K562 (cell line): ENCODE data around the gene DBH. TPM values are rescaled to one million over a fixed set of nuclear protein-coding genes. Genes with fewer than 3 reads are reported as not detected.

Source experiments
- ATAC-seq: fragments of 200-7000 bp; cut with Tn5 transposase; 3 replicates; pipeline ENCODE4 v1.9.1; 2020; ENCODE audit warnings: moderate library complexity
- BruUV-seq: library from RNA; stranded (reverse); fragments of 400-500 nt; replicated peaks from 2 replicates; lab custom pipeline; 2021; lab: Mats Ljungman, UMichigan
- CTCF ChIA-PET: fragments of 300-600 bp; formaldehyde crosslinking; extraction: SDS; loops from one replicate; lab custom pipeline; 2021; ENCODE audit warnings: low intra/inter-chr PET ratio; lab: Yijun Ruan, JAX
- POLR2A ChIA-PET: fragments of 300-600, 350-650 bp; sonication (Branson Sonifier 250); formaldehyde crosslinking; extraction: SDS; loops from one replicate; lab custom pipeline; 2021; ENCODE audit warnings: antibody characterized with exemption, inconsistent platforms; lab: Yijun Ruan, JAX
- DNase-seq, 4 experiments: peaks; one replicate each; pipeline versions ENCODE4 v3.0.0 to v3.0.0-alpha.2; 2011 to 2018; ENCODE audit warnings: low spot score in 3 of 4, mixed read lengths in 3 of 4; ENCODE audit errors: extremely low read depth in 1 of 4
- FAIRE-seq: peaks from 2 replicates; lab custom pipeline; 2011; peaks lifted over from hg19 to GRCh38; lab: Jason Lieb, UNC
- H2AFZ ChIP-seq: 2 replicates; pipeline ENCODE4 v1.6.0; 2011; ENCODE audit warnings: low read depth, low read length, control low read depth, inconsistent platforms
- H3K27ac ChIP-seq: fragments of 200-600 bp; 3 replicates; pipeline ENCODE4 v1.8.0; 2011; ENCODE audit warnings: low read depth, mild to moderate bottlenecking, control low read depth, inconsistent platforms, low read length, moderate library complexity, mixed read lengths; ENCODE audit errors: extremely low read depth
- H3K27me3 ChIP-seq, 2 experiments: fragments of 300-600 bp in 1 of 2; 2 replicates in 1 of 2; 3 replicates in 1 of 2; pipeline versions ENCODE4 v1.6.0 to v1.8.0; 2011; ENCODE audit warnings: inconsistent platforms in 2 of 2, low read length in 2 of 2, mild to moderate bottlenecking in 1 of 2, mixed read lengths in 1 of 2, moderate library complexity in 1 of 2; ENCODE audit not compliant: control insufficient read depth in 2 of 2, insufficient read depth in 2 of 2
- H3K36me3 ChIP-seq: fragments of 300-600 bp; 3 replicates; pipeline ENCODE4 v1.8.0; 2011; ENCODE audit warnings: mild to moderate bottlenecking, low read length, inconsistent platforms; ENCODE audit not compliant: control insufficient read depth, insufficient read depth
- H3K4me1 ChIP-seq, 2 experiments: fragments of 200-600 bp in 1 of 2; replicated peaks in 1 of 2; 2 replicates in 1 of 2; 3 replicates in 1 of 2; pipeline versions ENCODE4 v1.5.1 to v1.8.0; 2011; ENCODE audit warnings: inconsistent platforms in 2 of 2, low read length in 2 of 2, mild to moderate bottlenecking in 1 of 2, mixed read lengths in 1 of 2, moderate library complexity in 1 of 2; ENCODE audit not compliant: control insufficient read depth in 2 of 2, insufficient read depth in 2 of 2
- H3K4me2 ChIP-seq: 2 replicates; pipeline ENCODE4 v1.6.1; 2011; ENCODE audit warnings: low read length, control low read depth, inconsistent platforms, mixed read lengths; ENCODE audit not compliant: insufficient read depth
- H3K4me3 ChIP-seq: fragments of 200-600 bp; sonication (generic), shearing (Covaris generic); 2 replicates; pipeline ENCODE4 v1.5.1; 2016; ENCODE audit warnings: control low read depth, inconsistent platforms
- H3K79me2 ChIP-seq: fragments of 200-600 bp; 3 replicates; pipeline ENCODE4 v1.8.0; 2011; ENCODE audit warnings: low read length, inconsistent platforms; ENCODE audit not compliant: control insufficient read depth, insufficient read depth
- H3K9ac ChIP-seq, 2 experiments: 2 replicates each; pipeline versions ENCODE4 v1.6.0 to v1.6.1; 2011; ENCODE audit warnings: low read depth in 2 of 2, low read length in 2 of 2, control low read depth in 1 of 2, inconsistent platforms in 1 of 2, mild to moderate bottlenecking in 1 of 2, mixed read lengths in 1 of 2; ENCODE audit not compliant: insufficient read depth in 1 of 2
- H3K9me1 ChIP-seq: one replicate; pipeline ENCODE4 v1.6.0; 2011; ENCODE audit warnings: inconsistent platforms, mild to moderate bottlenecking, low read length, moderate library complexity; ENCODE audit not compliant: control insufficient read depth, insufficient read depth
- H3K9me3 ChIP-seq: replicated peaks from 2 replicates; pipeline ENCODE4 v1.5.1; 2011; ENCODE audit warnings: low read depth, low read length, inconsistent platforms; ENCODE audit not compliant: control insufficient read depth, insufficient read depth
- H4K20me1 ChIP-seq: replicated peaks from 2 replicates; pipeline ENCODE4 v1.6.1; 2011; ENCODE audit warnings: low read length, inconsistent platforms, mixed read lengths; ENCODE audit not compliant: control insufficient read depth, insufficient read depth
- ATF1 ChIP-seq, 2 experiments: fragments of 450-650 bp in 1 of 2; IDR thresholded peaks; 2 replicates each; pipeline ENCODE4 v1.6.1; 2016; ENCODE audit warnings: missing compliant biosample characterization in 1 of 2, missing genetic modification characterization in 1 of 2
- CHD2 ChIP-seq: IDR thresholded peaks from 2 replicates; pipeline ENCODE4 v1.6.1; 2011; ENCODE audit warnings: low read depth, low read length
- DMBX1 ChIP-seq: fragments of 250-450 bp; sonication (Bioruptor Pico); IDR thresholded peaks from 2 replicates; pipeline ENCODE4 v1.8.0; 2022; ENCODE audit warnings: inconsistent platforms, mild to moderate bottlenecking, moderate library complexity, borderline replicate concordance
- MAFK ChIP-seq: IDR thresholded peaks from 2 replicates; pipeline ENCODE4 v1.6.1; 2011; ENCODE audit warnings: low read length, improper control_type of control experiment
- NR1H2 ChIP-seq: sonication (generic); formaldehyde crosslinking; IDR thresholded peaks from 2 replicates; pipeline ENCODE4 v1.4.0; 2020; ENCODE audit warnings: mild to moderate bottlenecking, missing genetic modification reagents
- NR3C1 ChIP-seq: sonication (generic); formaldehyde crosslinking; IDR thresholded peaks from 2 replicates; pipeline ENCODE4 v1.8.1; 2022; ENCODE audit warnings: missing genetic modification reagents
- PHF20 ChIP-seq: fragments of 450-650 bp; IDR thresholded peaks from 2 replicates; pipeline ENCODE4 v1.6.1; 2018; ENCODE audit not compliant: partially characterized antibody
- PML ChIP-seq: IDR thresholded peaks from 2 replicates; pipeline ENCODE4 v1.6.1; 2012; ENCODE audit warnings: low read length, inconsistent platforms
- PTTG1 ChIP-seq: fragments of 450-650 bp; IDR thresholded peaks from 2 replicates; pipeline ENCODE4 v1.6.1; 2016; ENCODE audit warnings: low read depth, mild to moderate bottlenecking, missing genetic modification characterization, missing compliant biosample characterization
- SNIP1 ChIP-seq: fragments of 450-650 bp; IDR thresholded peaks from 2 replicates; pipeline ENCODE4 v1.7.1; 2017; ENCODE audit warnings: low read depth, mild to moderate bottlenecking
- U2AF1 ChIP-seq: fragments of 200-400 bp; formaldehyde crosslinking; optimal IDR thresholded peaks from 2 replicates; pipeline ENCODE3; 2017; ENCODE audit warnings: mild to moderate bottlenecking, low read depth, low read length, moderate library complexity
- ZNF589 ChIP-seq: fragments of 200-800 bp; sonication (Bioruptor generic); IDR thresholded peaks from 2 replicates; pipeline ENCODE4 v1.6.1; 2016; ENCODE audit warnings: low read depth, missing genetic modification characterization, missing compliant biosample characterization
- whole genome bisulfite sequencing: fragments of 100-300 bp; shearing (Covaris generic); methylation state at CpG from one replicate; pipeline ENCODE4 v1.1.6; 2016; ENCODE audit warnings: low coverage, mixed read lengths; ENCODE audit not compliant: insufficient coverage; ENCODE audit errors: missing lambda C conversion rate; 5-methylcytosine and 5-hydroxymethylcytosine counted together
- in situ Hi-C: fragments of 300-500 bp; cut with MboI; formaldehyde crosslinking; loops from 4 replicates; pipeline ENCODE4 v1.15.0; 2018; ENCODE audit warnings: inconsistent platforms, mixed read lengths
- intact Hi-C: fragments of 100-400 bp; cut with micrococcal nuclease; formaldehyde crosslinking; loops from 2 replicates; pipeline ENCODE4 v1.14.2; 2022
- polyA plus RNA-seq, 8 experiments: library from polyadenylated mRNA; depleted of rRNA in 4 of 8; stranded (reverse) in 5 of 8; unstranded in 3 of 8; fragments of >200 nt; fragmentation: Nextera tagmentation in 2 of 8; fragmentation: Illumina TruSeq in 1 of 8; extraction: Ambion mirVana in 2 of 8; extraction: Trizol in 1 of 8; gene quantifications; 2 replicates each; pipeline versions ENCODE4 v1.2.1 to v1.2.3, GENCODE V29; 2011 to 2014; ENCODE audit warnings: inconsistent platforms in 1 of 8, missing spikeins in 1 of 8
- total RNA-seq, 7 experiments: library from RNA; depleted of rRNA in 6 of 7; stranded (reverse); fragments of >200 nt in 6 of 7; fragmentation: Illumina TruSeq in 2 of 7; extraction: Trizol in 2 of 7; gene quantifications; 2 replicates each; pipeline versions ENCODE4 v1.2.1 to v1.2.3, GENCODE V29; 2011 to 2021; ENCODE audit warnings: low replicate concordance in 1 of 7
- TF ChIP-seq, protein P1 (sequence below): fragments of 250-450 bp; sonication (Bioruptor Pico); IDR thresholded peaks from 2 replicates; pipeline ENCODE4 v1.6.1; 2021; ENCODE audit warnings: mild to moderate bottlenecking

Gene DBH
- total and polyA plus RNA-seq, 9 of the 15 experiments (the other 6 are each of a cell fraction or from before 2014, with no cell fraction given): not detected

DNA sequence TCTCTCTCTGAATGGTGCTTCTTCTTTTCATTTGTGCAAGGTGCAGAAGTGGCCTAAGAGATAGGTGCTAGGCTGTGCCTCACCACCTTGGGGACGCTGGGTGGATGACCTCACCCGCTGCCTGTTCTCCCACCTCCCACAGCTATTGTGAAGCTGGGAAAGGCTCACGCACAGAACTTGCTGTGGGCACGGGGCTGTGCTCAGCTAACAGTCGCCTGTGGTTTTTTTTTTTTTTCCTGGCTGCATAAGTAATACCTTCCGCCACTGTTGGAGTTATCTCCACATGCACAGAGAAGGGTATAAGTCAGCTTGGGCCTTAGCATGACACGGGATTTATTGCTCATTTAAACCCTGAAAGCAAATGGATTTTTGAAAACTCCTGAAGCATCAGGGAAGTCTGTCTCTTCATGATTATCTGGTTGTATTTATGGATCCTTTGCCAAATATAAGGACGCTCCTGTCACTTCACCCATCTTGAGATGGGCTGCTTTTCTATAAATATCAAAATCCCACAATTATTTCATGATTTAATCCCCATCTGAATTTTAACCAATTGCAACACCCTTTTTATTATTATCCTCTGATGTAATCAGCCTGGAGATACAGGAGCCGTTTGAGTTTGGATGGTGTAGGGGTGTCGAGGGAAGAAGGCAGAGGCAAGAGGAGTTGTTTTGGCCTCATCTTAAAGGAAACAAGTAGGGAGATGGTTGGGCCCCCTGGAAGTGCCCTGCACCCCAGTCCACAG, 9.0 kb downstream of the DBH start:
- Histone ChIP-seq H3K36me3 (no peaks in the 10 kb centered on the region), H3K4me3 (no peak overlapping the region), H3K79me2 (no peaks in the 10 kb centered on the region), H3K27ac (no peak overlapping the region), H3K4me2 (no peak overlapping the region), H3K9me3 (no peaks in the 10 kb centered on the region), H3K4me1 (no peaks in the 10 kb centered on the region), H2AFZ (no peak overlapping the region), H4K20me1 (peaks cover 13% of the 10 kb centered on the region), H3K9ac (no peak overlapping the region), H3K27me3 (peaks cover 18 to 82% of the 10 kb centered on the region in 2 experiments; a peak in 4 of 5 replicates), H3K9me1 (peaks cover 3% of the 10 kb centered on the region)
- no peak for FAIRE-seq
- ChIA-PET POLR2A (interaction anchor here (0.6 to 1.4 kb wide), 3 partner anchors 8 to 195 kb away, joined by 3 read pairs; partner anchors contain the start of gene DBH), CTCF (no interaction called here)
- no peak for ATAC-seq
- in situ Hi-C loops (no loop called here), intact Hi-C loops (no loop called here)
- TF ChIP-seq ZNF589 (CRISPR knock-in tag): no peak
- TF ChIP-seq NR3C1 (CRISPR knock-in tag): no peak
- no peak for TF ChIP-seq NR1H2 (CRISPR knock-in tag)
- TF ChIP-seq ATF1 (CRISPR knock-in tag; IDR thresholded peaks at IDR 0.05): no peak
- TF ChIP-seq ATF1 (tag; IDR thresholded peaks at IDR 0.05): no peak
- no peak for TF ChIP-seq CHD2
- TF ChIP-seq PML: no peak
- TF ChIP-seq PTTG1 (tag): no peak
- TF ChIP-seq, protein P1, sequence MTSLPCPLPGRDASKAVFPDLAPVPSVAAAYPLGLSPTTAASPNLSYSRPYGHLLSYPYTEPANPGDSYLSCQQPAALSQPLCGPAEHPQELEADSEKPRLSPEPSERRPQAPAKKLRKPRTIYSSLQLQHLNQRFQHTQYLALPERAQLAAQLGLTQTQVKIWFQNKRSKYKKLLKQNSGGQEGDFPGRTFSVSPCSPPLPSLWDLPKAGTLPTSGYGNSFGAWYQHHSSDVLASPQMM: no peak
- no peak for TF ChIP-seq U2AF1
- no peak for TF ChIP-seq DMBX1 (CRISPR knock-in tag)
- no peak for TF ChIP-seq MAFK
- TF ChIP-seq PHF20: no peak
- TF ChIP-seq SNIP1: no peak
- BruUV-seq: no TSS peak
- no peak for DNase-seq
- under 1% methylated on average over 7 of the region's 10 CpGs for WGBS
